Lung (tissue), 12 donors: ENCODE data around the gene FCER2. TPM values are rescaled to one million over a fixed set of nuclear protein-coding genes. Genes with fewer than 3 reads are reported as not detected.
A peak's percentile ranks its signal among the peaks of the same experiment; 100 is the strongest.

Source experiments
- ATAC-seq: fragments of 200-7000 bp; cut with Tn5 transposase; one replicate; pipeline ENCODE4 v1.9.1; 2020; ENCODE audit warnings: moderate number of reproducible peaks; ENCODE audit not compliant: insufficient read depth, low FRiP score
- DNase-seq, 3 donors: peaks; one replicate each; pipeline ENCODE4 v3.0.0-alpha.2; 2013 to 2017
- H3K27ac ChIP-seq, 2 donors: one replicate each; pipeline ENCODE4 v1.5.1; 2013; ENCODE audit warnings: mild to moderate bottlenecking in 2 of 2, moderate library complexity in 2 of 2, control low read depth in 1 of 2, inconsistent platforms in 1 of 2, low read depth in 1 of 2, low read length in 1 of 2
- H3K27me3 ChIP-seq, 3 donors: one replicate each; pipeline ENCODE4 v1.5.1; 2013; ENCODE audit warnings: low read length in 2 of 3; ENCODE audit not compliant: control insufficient read depth in 3 of 3, insufficient read depth in 3 of 3
- H3K36me3 ChIP-seq, 4 donors: one replicate each; pipeline ENCODE4 v1.5.1; 2013; ENCODE audit warnings: low read length in 4 of 4, mild to moderate bottlenecking in 1 of 4, moderate library complexity in 1 of 4; ENCODE audit not compliant: control insufficient read depth in 4 of 4, insufficient read depth in 4 of 4
- H3K4me1 ChIP-seq, 5 donors: one replicate each; pipeline ENCODE4 v1.5.1; 2013; ENCODE audit warnings: low read length in 5 of 5, mild to moderate bottlenecking in 2 of 5, moderate library complexity in 1 of 5; ENCODE audit not compliant: control insufficient read depth in 5 of 5, insufficient read depth in 5 of 5
- H3K4me3 ChIP-seq: one replicate; pipeline ENCODE4 v1.5.1; 2013; ENCODE audit warnings: mild to moderate bottlenecking, control low read depth, moderate library complexity
- H3K9ac ChIP-seq, 2 donors: one replicate each; pipeline ENCODE4 v1.5.1; 2013; ENCODE audit warnings: low read length in 2 of 2, control low read depth in 1 of 2; ENCODE audit not compliant: insufficient read depth in 1 of 2
- H3K9me3 ChIP-seq, 4 donors: one replicate each; pipeline ENCODE4 v1.5.1; 2013; ENCODE audit warnings: low read length in 3 of 4, mild to moderate bottlenecking in 1 of 4, moderate library complexity in 1 of 4; ENCODE audit not compliant: control insufficient read depth in 4 of 4, insufficient read depth in 3 of 4
- WGBS, 2 donors: extraction: QIAGEN DNeasy Blood & Tissue Kit; methylation state at CpG; one replicate each; pipeline ENCODE4 v1.1.7; 2013; 5-methylcytosine and 5-hydroxymethylcytosine counted together
- polyA plus RNA-seq, 2 donors: library from polyadenylated mRNA; stranded (reverse); fragments of 200-250 nt; gene quantifications; one replicate each; pipeline ENCODE4 v1.2.1, GENCODE V29; 2013
- total RNA-seq, 2 donors: library from RNA; depleted of rRNA in 1 of 2; stranded (reverse); fragments of >200 nt in 1 of 2; gene quantifications; one replicate each; pipeline ENCODE4 v1.2.1, GENCODE V29; 2014 to 2021
- TF ChIP-seq, protein P1 (sequence below): IDR thresholded peaks from 2 replicates; pipeline ENCODE4 v1.5.1; 2012; ENCODE audit warnings: mild to moderate bottlenecking; ENCODE audit errors: control extremely low read depth, extremely low read depth
- donor health status: control.
- donor health status: control.
- donor health status: Bipolar disorder and iron deficiency.
- donor health status: healthy.
- donor health status: DM: yes; HTN: yes; CAD: no.

FCER2 gene
- total and polyA plus RNA-seq, 4 donors, result 0.37 to 1.2 (median 0.45) TPM

DNA sequence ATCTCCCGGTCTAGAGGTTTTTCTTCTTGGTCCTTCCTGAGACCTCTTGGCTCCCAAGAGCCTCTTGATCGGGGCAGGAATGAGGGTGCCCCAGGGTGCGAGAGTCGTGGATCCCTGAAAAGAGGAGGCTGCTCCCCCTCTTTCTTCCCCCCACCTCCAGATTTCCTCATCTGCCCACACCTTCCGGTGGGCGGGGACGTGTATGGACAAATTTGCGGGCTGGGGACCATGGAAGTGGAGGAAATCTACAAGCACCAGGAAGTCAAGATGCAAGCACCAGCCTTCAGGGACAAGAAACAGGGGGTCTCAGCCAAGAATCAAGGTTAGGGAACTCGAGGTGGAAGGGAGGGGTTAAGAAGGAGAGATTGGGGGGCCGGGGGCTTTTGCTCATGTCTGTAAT is 25.1 kb downstream of the FCER2 start, which contains the start of gene MCEMP1:
TSS of gene MCEMP1 (plus strand) at position 237 of the 400 bp plus-strand sequence. CDS start at position 268, 31 bp downstream.
- Histone ChIP-seq H3K4me3 (peak within 1 kb of the TSS; percentile 15), H3K4me1 (peaks cover 0 to 8% (median 4%) of the 10 kb centered on the region in 5 donors), H3K36me3 (peaks cover 0 to 3% (median 0%) of the 10 kb centered on the region in 4 donors), H3K9ac (no peak within 1 kb of the TSS), H3K27me3 (peaks cover 3 to 16% (median 7%) of the 10 kb centered on the region in 3 donors), H3K9me3 (peaks cover 0 to under 1% (median 0%) of the 10 kb centered on the region in 4 donors), H3K27ac (peak within 1 kb of the TSS in 1 of 2 donors; percentile 55)
- no peak for DNase-seq
- WGBS, 2 donors, result 4 to 13% methylated on average over 10 of the region's 10 CpGs
- TF ChIP-seq, protein P1, sequence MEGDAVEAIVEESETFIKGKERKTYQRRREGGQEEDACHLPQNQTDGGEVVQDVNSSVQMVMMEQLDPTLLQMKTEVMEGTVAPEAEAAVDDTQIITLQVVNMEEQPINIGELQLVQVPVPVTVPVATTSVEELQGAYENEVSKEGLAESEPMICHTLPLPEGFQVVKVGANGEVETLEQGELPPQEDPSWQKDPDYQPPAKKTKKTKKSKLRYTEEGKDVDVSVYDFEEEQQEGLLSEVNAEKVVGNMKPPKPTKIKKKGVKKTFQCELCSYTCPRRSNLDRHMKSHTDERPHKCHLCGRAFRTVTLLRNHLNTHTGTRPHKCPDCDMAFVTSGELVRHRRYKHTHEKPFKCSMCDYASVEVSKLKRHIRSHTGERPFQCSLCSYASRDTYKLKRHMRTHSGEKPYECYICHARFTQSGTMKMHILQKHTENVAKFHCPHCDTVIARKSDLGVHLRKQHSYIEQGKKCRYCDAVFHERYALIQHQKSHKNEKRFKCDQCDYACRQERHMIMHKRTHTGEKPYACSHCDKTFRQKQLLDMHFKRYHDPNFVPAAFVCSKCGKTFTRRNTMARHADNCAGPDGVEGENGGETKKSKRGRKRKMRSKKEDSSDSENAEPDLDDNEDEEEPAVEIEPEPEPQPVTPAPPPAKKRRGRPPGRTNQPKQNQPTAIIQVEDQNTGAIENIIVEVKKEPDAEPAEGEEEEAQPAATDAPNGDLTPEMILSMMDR, result no peak
- ATAC-seq, result no peak

DNA sequence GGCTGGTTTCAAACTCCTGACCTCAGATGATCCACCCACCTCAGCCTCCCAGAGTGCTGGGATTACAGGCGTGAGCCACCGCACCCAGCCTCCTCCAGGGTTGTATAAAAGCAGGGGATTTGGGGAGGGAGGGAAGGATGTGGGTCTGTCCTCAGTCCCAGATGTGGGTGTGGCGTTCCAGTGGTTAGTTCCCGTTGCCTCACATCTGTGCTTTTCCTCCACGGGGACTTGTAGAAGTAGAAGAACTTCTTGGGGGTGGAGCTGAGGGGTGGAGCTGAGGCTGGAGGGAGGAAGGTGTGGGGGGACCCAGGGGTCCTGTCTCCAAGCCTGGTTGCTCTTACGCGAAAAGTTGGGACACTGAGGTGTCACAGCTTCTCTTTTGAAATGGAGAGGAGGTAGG is 25.6 kb downstream of the FCER2 start:
- TF ChIP-seq, protein P1, result no peak
- H3K9ac ChIP-seq, result no peak overlapping the region
- H3K27ac ChIP-seq, result peak overlapping the region in 1 of 2 donors; percentile 10
- no peak overlapping the region for H3K4me3 ChIP-seq
- ATAC-seq (no peak), DNase-seq (no peak)
- H3K36me3 ChIP-seq, result peaks cover 0 to 3% (median 0%) of the 10 kb centered on the region in 4 donors
- 11 to 18% methylated on average over 7 of the region's 7 CpGs for WGBS, 2 donors
- H3K4me1 ChIP-seq, result peaks cover 0 to 3% (median under 1%) of the 10 kb centered on the region in 5 donors
- H3K9me3 ChIP-seq, result peaks cover 0 to 2% (median 0%) of the 10 kb centered on the region in 4 donors
- peaks cover 6 to 18% (median 10%) of the 10 kb centered on the region in 3 donors for H3K27me3 ChIP-seq

DNA sequence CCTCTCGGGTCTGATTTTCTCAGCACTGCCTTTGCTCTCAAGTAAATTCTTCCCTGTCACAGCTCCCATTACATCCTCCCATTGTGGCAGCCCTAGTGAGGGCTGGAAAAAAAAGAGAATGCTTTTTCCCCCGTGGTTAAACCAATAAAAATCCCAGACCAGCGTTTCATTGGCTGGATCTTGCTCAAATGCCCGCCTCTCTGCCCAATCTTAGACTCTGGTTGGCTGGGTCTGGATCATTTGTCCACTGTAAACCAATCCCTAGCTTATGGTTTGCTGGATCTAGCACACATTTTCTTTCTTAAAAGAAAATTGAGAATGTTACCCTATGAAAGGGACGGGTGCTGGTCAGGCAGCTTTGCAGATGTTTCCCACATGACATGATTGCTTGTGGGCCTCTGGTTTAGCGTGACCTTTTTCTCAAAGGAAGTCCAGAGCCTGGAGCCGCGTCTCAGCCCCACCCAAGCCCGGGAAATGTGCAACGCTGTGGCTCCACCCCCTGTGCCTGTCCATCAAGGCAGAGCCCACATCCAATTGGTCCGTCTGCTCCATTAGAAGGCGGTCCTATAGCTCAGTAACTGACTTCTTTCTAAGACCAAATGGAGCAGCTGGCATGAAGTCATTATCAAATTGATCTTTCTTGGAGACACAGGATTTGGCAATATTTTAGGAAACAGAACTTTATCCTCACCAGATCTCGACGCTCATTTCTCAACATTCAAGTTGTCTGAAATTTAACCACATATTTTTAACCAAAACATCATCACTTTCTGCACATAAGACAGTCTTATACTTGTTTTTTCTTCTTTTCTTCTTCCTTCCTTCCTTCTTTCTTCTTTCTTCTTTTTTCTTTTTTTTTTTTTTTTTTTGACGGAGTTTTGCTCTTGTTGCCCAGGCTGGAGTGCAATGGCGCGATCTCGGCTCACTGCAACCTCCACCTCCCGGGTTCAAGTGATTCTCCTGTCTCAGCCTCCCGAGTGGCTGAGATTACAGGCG is 27.6 kb downstream of the FCER2 start:
- H3K27ac ChIP-seq, result no peak overlapping the region
- peak; percentile 36 to 51 (median 41) for DNase-seq

More for the DNA sequence above, 27.6 kb downstream of the FCER2 start:
- Histone ChIP-seq H3K27me3 (peaks cover 10 to 30% (median 14%) of the 10 kb centered on the region in 3 donors), H3K36me3 (no peaks in the 10 kb centered on the region), H3K9me3 (peaks cover 0 to 2% (median 0%) of the 10 kb centered on the region in 4 donors), H3K4me1 (peaks cover 0 to 4% (median 0%) of the 10 kb centered on the region in 5 donors), H3K9ac (no peak overlapping the region), H3K4me3 (no peak overlapping the region)
- ATAC-seq, result peak; percentile 84
- 35 to 52% methylated on average over 16 to 21 of the region's 21 CpGs for WGBS, 2 donors
- TF ChIP-seq, protein P1, result no peak
